ENCODE measurements around the gene GCSAM. TPM values are rescaled to one million over a fixed set of nuclear protein-coding genes. Genes with fewer than 3 reads are reported as not detected.

The GCSAM gene, protein sequence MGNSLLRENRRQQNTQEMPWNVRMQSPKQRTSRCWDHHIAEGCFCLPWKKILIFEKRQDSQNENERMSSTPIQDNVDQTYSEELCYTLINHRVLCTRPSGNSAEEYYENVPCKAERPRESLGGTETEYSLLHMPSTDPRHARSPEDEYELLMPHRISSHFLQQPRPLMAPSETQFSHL
- not detected in 2 replicates for total RNA-seq

DNA sequence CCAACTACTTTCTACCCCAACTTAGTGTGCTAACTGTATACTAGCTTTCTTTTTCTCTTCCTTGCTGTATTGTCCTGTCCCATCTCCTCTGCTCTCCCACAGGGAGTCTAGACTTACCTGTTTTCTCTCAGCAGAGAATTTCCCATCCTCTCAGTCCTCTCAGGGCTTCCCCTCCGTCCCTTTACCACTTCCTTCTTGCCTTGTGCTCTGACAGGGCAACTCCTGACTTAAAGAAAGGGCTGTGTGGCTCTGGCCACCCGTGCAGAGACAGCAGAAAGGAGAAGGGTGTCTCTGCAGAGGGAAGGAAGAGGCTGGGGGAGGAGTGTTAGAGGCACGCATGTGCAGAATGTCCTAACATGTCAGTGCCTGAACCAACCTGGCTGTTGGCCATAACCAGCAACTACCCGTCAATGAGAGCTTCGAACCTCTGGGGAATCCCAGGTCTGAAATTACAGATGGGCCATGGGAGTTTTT is at the start of gene GCSAM:
Gene GCSAM (minus strand): TSS at position 274 of the 474 bp plus-strand sequence. CDS start 128 bp downstream, at position 146.
- no peak for DNase-seq (ENCODE audit: low read depth in 2 of 2)

DNA sequence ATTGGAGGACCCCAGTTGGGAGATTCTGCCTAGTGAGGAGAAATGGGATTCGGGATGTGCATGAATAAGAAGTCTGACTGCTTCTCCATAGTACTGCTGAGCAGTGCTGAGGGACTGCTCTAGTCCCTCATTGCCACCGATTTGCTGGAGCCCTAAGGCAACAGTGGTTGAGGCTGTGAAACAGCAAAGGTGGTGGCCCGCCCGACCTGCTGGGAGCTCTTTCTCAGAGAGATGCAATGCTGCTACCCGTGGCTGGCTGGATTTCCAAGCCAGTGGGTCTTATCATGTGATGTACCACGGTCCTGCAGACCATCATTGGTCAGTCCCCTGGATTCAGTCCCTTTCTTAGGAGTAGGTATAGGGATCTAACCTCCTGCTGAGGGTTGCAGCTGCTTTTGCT is 42.6 kb upstream of the GCSAM start:
- no peak for DNase-seq (ENCODE audit: low read depth in 2 of 2)

DNA sequence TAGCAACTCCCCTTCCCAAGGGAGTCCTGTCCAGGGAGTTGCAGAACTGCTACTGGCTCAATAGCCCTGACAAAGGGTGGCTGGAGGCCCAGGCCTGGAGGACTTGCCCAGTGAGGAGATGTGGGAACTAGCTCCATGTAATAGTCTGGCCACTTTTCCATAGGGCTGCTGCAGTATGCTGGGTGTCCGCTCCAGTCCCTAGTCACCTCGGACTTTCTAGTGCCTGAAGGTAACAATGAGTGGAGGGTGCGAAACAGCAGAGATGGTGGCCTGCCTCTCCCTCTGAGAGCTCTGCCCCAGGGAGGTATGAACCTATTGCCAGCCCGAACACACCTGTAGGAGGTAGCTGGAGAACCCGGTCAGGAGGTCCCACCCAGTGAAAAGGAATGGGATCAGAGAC is 42.0 kb upstream of the GCSAM start:
- no peak for DNase-seq (ENCODE audit: low read depth in 2 of 2)

DNA sequence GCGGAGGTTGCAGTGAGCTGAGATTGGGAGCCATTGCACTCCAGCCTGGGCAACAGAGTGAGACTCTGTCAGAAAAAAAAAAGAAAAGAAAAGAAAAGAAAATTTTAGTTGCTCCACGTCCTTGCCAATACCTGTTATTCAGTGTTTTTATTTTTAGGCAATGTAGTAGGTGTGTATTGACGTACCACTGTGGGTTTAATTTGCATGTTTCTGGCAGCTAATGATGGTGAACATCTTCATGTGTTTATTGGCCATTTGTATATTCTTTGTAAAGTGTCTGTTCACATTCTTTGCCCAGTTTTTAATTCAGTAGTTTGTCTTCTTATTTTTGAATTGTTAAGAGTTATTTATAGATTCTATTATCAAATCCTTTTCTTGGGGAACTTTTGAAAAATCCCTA is 38.1 kb upstream of the GCSAM start:
- no peak for DNase-seq (ENCODE audit: low read depth in 2 of 2)

DNA sequence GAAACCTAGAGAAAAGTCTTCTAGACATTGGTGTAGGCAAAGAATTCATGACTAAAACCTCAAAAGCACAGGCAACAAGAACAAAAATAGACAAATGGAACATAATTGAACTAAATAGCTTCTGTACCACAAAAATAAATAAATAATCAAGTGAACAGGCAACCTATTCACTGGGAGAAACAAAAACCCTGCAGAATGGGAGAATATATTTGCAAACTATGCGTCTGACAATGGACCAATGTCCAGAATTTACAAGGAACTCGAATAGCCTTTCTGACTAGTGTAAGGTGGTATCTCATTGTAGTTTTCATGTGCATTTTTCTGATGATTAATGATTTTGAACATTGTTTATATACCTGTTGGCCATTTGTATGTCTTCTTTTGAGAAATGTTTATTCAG is 37.0 kb upstream of the GCSAM start:
- no peak for DNase-seq (ENCODE audit: low read depth in 2 of 2)

DNA sequence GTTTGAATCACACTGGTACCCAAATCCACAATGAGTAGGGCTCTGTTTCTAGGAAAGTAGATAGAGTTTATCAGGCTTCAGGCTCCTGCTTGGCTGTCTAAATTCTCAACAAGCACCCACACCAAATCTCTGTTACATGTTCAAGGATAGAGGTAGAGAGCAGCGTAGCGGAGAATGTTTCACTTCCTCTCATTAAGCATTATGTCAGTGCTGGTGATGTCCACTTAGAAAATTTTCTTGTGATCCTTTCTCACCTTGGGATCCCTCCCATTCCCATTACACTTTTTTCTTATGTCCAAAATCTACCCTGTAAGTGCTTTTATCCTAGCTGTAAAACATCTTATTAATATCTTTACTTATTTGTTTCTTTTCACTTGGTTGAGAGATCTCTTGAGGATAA is 34.7 kb upstream of the GCSAM start:
- DNase-seq (ENCODE audit: low read depth in 2 of 2) = no peak

DNA sequence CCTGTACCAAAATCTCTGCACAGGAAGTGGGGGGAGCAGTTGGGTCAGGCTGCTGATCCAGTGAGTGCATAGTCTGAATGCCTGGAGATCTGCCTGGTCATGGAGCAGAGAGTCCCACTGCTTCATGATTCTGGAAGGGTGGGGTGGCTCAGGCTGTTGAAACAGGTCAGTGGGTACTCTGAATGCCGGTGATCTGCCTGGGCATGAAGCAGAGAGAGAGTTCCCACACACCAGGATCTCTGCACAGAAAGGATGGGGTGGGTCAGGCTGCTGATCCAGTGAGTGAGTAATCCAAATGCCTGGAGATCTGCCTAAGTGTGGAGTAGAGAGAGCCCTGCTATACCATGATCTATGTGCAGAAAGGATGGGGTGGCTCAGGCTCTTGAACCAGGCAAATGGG is 16.1 kb upstream of the GCSAM start:
- no peak for DNase-seq (ENCODE audit: low read depth in 2 of 2)

DNA sequence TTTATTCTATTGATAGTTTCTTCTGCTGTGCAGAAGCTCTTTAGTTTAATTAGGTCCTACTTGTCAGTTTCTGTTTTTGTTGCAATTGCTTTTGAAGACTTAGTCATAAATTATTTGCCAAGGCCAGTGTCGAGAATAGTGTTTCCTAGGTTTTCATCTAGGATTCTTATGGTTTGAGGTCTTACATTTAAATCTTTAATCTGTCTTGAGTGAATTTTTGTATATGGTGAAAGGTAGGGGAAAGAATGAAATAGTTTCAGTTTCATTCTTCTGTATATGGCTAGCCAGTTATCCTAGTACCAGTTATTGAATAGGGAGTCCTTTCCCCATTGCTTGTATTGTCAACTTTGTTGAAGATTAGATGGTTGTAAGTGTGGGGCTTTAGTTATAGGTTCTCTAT is 10.6 kb upstream of the GCSAM start:
- DNase-seq (ENCODE audit: low read depth in 2 of 2) = no peak

DNA sequence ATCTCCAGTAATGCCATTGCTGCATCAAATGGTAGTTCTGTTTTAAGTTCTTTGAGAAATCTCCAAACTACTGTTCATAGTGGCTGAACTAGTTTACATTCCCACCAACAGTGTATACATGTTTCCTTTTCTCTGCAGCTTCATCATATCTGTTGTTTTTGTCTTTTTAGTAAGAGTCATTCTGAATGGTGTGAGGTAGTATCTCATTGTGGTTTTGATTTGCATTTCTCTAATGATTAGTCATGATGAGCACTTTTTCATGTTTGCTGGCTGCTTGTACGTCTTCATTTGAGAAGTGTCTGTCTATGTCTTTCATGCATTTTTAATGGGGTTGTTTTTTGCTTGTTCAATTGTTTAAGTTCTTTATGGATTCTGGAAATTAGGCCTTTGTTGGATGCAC is 10.2 kb upstream of the GCSAM start:
- DNase-seq (ENCODE audit: low read depth in 2 of 2) = no peak

DNA sequence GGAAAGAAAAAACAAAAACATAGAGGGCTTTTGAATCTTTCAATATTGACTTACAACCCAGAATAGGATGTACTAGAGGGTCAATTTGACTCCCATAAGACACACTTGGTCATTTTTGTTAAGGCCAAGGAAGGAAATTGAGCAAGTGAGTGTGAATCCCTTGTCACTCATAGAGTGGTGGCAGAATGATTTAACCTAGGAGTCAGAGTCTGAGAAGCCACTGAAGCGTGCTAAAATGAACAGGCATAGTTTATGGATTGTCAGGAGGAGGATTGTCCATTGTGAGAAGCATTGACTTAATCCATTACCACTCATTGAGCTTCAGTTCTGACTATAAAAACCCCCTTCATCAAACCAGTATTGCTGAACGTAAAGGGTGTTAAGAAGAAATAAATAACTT is 8.2 kb upstream of the GCSAM start:
- no peak for DNase-seq (ENCODE audit: low read depth in 2 of 2)

DNA sequence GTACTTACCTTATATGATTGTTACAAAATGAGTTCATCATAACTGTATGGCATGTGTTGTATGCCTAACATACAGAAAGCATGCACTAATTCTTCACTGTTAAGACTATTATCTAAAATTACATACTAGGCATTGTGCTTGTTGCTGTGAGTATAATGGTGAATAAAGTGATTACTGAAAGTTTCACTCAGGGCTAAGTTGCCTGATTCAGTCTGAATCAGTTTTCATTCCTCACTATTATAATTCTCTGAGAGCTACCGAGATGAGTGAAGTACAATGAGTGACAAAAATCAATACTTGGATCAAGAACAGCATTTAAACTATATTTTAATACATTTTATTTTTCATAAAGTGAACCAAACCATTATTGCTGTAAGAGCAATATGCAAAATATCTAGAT is 7.5 kb upstream of the GCSAM start:
- DNase-seq (ENCODE audit: low read depth in 2 of 2) = no peak

DNA sequence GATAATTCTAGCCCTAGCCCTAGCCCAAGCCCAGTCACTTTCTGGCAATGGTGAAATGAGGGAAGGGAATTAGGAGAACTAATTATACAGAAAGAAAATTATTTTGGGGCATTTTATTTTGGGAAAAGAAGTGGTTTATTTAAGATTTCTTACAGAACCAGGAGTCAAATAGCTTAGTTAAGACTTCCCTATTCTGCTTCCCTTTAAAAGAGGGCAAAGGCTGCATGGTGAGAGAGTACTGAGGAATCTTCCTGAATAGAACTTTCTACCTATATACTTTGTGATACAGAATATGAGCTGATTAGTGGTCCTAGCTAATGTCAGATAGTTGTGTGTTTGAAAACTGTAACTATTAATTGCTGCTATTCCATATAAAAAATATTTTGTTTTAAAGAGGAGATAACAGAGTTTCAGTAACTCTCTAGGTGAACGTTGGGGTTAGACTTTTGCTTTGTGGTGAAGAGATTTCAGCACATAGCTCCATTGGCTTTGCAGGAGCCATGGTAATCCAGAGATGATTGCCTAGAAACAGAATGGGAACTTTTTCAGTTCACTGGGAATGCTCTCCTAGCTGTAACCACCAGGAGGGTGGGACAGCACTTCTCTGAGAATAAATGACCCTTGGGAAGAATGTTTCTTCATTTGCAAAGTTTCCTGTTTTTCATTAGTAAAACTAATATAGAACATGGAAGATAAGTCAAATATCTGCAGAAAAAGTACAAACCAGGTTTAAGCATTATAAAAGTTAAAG is 5.3 kb upstream of the GCSAM start:
- DNase-seq (ENCODE audit: low read depth in 2 of 2) = no peak

DNA sequence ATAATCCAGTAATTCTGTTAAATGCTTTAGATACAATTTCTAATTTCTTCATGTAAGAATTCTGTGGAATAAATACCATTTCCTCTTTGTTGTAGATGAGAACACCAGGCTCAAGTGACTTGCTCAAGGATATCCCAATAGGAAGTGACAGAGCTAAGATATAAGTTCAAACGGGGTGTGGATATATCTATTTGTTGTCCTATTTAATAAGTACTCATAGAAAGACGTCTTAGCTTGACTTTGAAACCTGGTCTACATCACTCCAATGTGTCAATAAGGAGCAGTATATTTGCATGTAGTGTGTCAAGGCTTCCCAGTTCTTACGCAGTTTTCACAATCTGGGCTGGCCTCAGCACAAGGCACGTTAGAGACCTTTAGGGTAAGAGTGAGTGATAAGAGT is 4.7 kb upstream of the GCSAM start:
- DNase-seq (ENCODE audit: low read depth in 2 of 2) = no peak

DNA sequence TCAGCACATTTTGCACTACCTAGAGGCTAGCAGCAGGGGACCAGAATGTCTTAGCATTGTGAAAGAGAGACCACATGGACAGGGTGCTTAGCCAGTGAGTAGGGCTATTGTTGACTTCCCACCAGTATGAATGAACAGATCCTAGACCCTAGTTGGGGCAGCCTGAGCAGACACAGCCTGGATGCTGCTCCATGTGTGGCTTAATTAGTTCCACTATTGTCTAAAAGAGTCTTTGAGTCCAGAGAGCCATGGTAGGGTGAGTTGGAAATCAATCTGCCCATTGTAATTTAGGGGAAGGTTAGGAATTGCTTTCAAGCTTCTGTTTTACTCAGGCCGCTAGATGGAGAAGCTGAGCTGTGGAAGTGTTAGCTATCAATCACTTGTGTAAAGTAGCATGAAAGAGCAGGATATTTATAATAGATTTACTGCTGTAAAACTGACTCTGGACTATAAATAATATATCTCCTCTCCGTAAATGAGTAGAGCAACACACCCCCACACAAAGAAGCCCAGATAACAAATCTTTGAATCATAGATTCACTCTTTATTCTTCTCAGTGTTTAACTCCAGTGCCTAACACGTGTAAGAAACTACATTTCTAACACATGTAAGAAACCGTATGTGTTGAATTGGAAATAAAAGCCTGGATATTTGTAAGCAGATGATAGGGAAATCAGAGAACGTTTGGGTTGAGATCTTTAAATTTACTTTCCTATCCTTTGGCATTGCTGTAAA is 4.1 kb upstream of the GCSAM start:
- DNase-seq (ENCODE audit: low read depth in 2 of 2) = peak; percentile 33 to 55

DNA sequence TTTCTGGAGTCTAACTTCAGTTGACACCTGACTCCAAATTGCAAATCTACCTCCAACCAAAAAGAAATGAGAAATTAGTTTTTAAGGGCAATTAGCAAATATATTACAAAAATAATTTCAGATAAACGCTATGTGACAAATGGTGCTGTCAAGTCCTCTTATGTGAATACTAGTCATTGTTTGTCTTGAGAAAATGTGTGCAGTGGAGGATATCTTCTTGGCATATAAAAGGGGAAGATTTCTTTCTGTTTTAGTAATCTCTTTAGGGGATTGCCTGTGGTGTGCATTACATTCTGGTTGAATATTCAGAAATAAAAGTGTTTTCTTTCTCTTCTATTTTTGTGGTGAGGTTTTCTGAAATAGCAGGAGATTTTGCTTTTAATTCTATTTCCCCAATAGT is 3.0 kb upstream of the GCSAM start:
- no peak for DNase-seq (ENCODE audit: low read depth in 2 of 2)

DNA sequence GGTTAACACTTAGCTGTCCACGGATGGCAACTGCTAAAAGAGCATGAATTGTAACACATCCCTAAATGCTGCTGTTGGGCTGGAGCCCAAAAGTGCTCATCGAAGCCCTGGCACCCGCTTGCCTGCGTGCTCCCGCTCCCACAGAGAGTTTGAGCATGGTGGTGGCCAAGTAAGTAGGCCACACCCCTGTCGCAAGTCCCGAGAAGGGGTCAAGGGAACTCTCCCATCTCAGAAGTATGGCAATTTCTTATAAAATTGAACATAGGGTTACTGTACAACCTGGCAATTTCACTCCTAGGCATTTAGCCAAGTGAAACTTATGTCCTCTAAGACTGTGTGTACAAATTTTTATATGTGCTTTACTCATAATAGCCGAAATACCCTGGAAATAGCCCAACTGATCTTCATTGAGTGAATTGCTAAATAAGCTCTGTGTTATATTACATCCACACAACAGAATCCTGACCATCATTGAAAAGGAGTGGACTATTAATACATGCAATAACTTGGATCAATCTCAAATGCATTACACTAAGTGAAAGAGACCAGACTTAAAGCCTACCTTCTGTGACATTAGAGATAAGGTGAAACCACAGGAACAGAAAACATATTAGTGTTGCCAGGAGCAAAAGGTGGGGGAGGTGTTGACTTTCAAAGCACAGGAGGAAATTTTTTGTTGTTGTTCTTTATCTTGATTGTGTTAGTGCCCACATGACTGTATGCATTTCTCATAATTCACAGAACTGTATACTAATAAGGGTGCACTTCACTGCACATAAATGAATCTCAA is 1.5 kb upstream of the GCSAM start:
- DNase-seq (ENCODE audit: low read depth in 2 of 2) = no peak

DNA sequence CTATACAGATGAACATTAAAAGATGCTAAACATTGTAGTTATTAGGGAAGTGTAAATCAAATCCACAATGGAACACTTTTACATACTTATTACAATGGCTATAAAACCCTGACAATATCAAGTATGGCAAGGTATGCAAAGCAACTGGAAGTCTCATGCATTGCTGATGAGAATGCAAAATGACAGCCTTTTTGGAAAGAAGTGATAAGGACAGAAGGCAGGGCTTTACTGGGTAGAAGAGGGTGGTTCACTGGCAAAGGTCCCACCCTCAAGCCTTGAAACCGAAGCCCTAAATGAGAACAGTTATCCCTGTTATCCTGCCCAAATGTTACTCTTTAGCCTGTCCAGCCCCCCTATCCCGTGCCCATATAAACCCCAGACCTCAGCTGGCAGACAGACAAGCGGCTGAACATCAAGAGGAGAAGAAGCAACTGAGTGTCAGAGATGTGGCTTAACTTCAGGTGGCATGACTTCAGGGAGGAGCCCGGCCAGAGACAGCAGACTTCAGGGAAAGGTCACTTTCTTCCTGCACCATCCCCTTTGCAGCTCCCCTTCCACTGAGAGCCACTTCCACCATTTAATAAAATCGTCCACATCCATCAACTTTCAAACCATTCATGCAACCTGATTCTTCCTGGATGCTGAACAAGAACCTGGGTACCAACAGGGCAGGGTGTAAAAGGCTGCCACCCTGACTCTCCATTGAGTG is 732 bp upstream of the GCSAM start:
- DNase-seq (ENCODE audit: low read depth in 2 of 2) = no peak

DNA sequence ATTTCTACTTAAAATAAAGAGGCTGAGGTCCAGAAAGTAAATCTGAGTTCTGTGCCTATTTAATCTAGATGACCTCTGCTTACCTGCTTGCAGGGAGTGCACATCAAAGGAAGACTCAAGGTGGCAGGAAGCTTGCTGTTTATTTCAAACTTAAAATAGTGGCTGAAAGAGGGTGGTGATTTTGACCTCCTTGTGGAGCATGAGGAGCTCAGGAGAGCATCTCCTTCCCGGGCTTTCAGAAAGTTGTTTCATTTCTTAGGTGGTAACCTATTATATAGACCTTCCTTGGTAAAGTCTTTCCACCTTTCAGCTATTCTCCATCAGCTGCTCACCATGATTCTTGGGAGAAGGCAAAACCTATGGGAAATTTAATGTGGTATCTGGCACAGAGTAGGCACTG is 494 bp downstream of the GCSAM start:
- DNase-seq (ENCODE audit: low read depth in 2 of 2) = no peak

DNA sequence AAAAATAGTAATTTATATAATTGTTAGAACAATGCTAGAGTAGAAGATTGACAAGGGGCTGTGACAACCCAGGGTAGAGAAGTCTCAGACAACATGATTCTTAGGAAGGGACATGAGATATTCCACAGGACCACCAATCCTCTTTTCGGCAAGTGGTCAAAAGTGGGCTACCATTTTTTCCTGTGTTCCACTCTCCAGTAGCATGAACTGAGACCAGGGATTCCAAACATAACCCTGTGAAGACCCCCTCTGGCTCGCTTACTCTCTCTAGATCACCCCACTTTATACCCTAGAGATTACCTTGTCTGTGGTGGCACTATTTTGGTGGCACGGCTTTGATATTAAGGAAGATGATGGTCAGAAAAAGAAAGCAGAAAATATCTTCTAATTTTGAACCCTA is 960 bp downstream of the GCSAM start:
- DNase-seq (ENCODE audit: low read depth in 2 of 2) = no peak

DNA sequence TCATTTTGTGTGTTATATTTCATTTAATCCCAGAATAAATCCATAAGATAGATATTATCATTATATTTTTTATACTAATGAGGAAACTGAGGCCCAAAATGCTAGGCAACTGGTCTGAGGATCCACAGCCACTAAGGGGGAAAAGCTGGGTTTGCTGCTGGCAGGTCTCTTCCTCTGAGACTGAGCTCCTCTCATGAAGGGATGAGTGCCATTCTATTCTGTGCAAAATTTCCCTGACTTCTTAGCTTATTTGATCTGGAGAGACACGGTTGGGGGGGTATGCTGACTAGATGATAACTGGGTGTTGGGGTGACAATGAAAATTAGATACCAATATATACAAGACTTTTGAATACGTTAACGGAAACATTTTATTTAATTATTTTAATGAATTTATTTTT is 1.9 kb downstream of the GCSAM start:
- no peak for DNase-seq (ENCODE audit: low read depth in 2 of 2)

DNA sequence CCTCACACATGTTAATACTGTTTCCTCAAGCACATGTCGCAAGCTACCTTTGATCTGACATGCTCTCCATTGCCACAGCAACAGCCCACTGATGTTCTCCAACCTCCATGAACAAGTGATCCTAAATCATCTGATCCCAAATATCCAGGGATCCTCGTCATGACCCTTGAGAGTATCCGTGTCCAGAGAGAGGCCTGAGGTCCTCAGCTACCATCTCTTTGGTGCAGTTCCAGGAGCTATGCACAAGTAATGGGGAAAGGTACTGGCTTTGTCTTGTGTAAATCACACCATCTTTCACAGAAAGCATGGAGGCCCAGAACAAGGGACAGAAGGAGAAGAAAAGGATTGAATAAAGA is 2.4 kb downstream of the GCSAM start:
- no peak for DNase-seq (ENCODE audit: low read depth in 2 of 2)

Measured in dermis microvascular lymphatic vessel endothelial cell (primary cell).